Mucosa of descending colon (tissue), 3 donors: ENCODE data around the gene MMP24. TPM values are rescaled to one million over a fixed set of nuclear protein-coding genes. Genes with fewer than 3 reads are reported as not detected.
"Not testable (repeated sequence)": the region's sequence is repeated elsewhere in the genome, so short reads cannot be mapped to it uniquely, and the experiment has no call there.

ENCODE experiments used
- ATAC-seq: fragments of 200-7000 bp; cut with Tn5 transposase; one replicate; pipeline ENCODE4 v1.9.1; 2020; ENCODE audit warnings: mild to moderate bottlenecking, moderate library complexity
- DNase-seq, 3 donors: peaks; one replicate each; pipeline ENCODE4 v3.0.0-alpha.2; 2020
- H3K36me3 ChIP-seq: fragments of 200-600 bp; one replicate; pipeline ENCODE4 v1.8.0; 2021; ENCODE audit warnings: low read depth, mild to moderate bottlenecking
- H3K4me1 ChIP-seq: fragments of 200-600 bp; one replicate; pipeline ENCODE4 v1.8.0; 2021; ENCODE audit warnings: low read depth, mild to moderate bottlenecking
- H3K4me3 ChIP-seq: fragments of 200-600 bp; one replicate; pipeline ENCODE4 v1.8.0; 2021; ENCODE audit warnings: mild to moderate bottlenecking
- H3K9me3 ChIP-seq: fragments of 200-600 bp; one replicate; pipeline ENCODE4 v1.8.0; 2021; ENCODE audit warnings: mild to moderate bottlenecking
- CTCF ChIP-seq: fragments of 200-600 bp; IDR thresholded peaks from one replicate; pipeline ENCODE4 v1.8.0; 2022; ENCODE audit warnings: antibody characterized with exemption, mild to moderate bottlenecking
- intact Hi-C, 2 donors: fragments of 100-400 bp; cut with DNase I in 1 of 2; cut with micrococcal nuclease in 1 of 2; formaldehyde crosslinking; loops; one replicate each; pipeline versions ENCODE4 v1.11.0 to v1.11.1; 2022; cut with DNase I, micrococcal nuclease
- long read RNA-seq, 2 donors: library from polyadenylated mRNA; unstranded; transcript quantifications; one replicate each; pipeline ENCODE4 v2.0.0, GENCODE V29; 2019 to 2021
- total RNA-seq, 3 donors: library from RNA; stranded (reverse); fragmentation: NEBNext Ultra II Directional in 2 of 3; extraction: Animal tissue kit (Norgen Biotek cat#: 25700) in 2 of 3; gene quantifications; one replicate each; pipeline versions ENCODE4 v1.2.1 to v1.2.4, GENCODE V29; 2021 to 2023
- donor health status: DM: no; HTN: no; CAD: no; lungs with moderate emphysema.
- donor health status: DM: no; HTN: no; CAD: no.
- donor health status: DM: no; HTN: yes; CAD: no.

Gene MMP24
- under 1 TPM; 0.24 to 0.70 (median 0.58) TPM for total RNA-seq
- long read RNA-seq, donor 1, partial matches to known transcripts = 0 of 40 reads
- long read RNA-seq, donor 1, other reads (novel, unspliced or antisense) = 40 of 40 reads
- long read RNA-seq, donor 2, partial matches to known transcripts = 0 of 16 reads
- long read RNA-seq, donor 2, other reads (novel, unspliced or antisense) = 16 of 16 reads

- no peak for TF ChIP-seq CTCF
- no peak for ATAC-seq
Measured at GRCh38 chr20:35226126-35226883, at the start of gene MMP24. TSS of gene MMP24 (plus strand) at chr20:35226690. CDS start at chr20:35226739, 49 bp downstream.

GRCh38 chr20:35179292-35180212 is 46.9 kb upstream of the MMP24 start:
- intact Hi-C loops = no loop called here
- no peaks in the 10 kb centered on the region for H3K36me3 ChIP-seq
- no peak for TF ChIP-seq CTCF
- ATAC-seq (no peak), DNase-seq (no peak)
- no peak overlapping the region for H3K4me3 ChIP-seq
- H3K4me1 ChIP-seq = peaks cover 2% of the 10 kb centered on the region
- no peaks in the 10 kb centered on the region for H3K9me3 ChIP-seq

More at GRCh38 chr20:35226126-35226883, at the start of gene MMP24:
- intact Hi-C loops = no loop called here
- no peaks in the 10 kb centered on the region for H3K4me1 ChIP-seq
- no peak within 1 kb of the TSS for H3K4me3 ChIP-seq
- H3K9me3 ChIP-seq = no peaks in the 10 kb centered on the region
- DNase-seq = no peak
- no peaks in the 10 kb centered on the region for H3K36me3 ChIP-seq

- Histone ChIP-seq H3K36me3 (no peaks in the 10 kb centered on the region), H3K4me3 (no peak overlapping the region), H3K9me3 (no peaks in the 10 kb centered on the region), H3K4me1 (no peaks in the 10 kb centered on the region)
- ATAC-seq = no peak
- intact Hi-C loops = no loop called here
- no peak for TF ChIP-seq CTCF
- no peak for DNase-seq
Measured at GRCh38 chr20:35180266-35180665, 46.2 kb upstream of the MMP24 start.

GRCh38 chr20:35181731-35182130 is 44.8 kb upstream of the MMP24 start:
- no peak for DNase-seq
- Histone ChIP-seq H3K4me1 (no peaks in the 10 kb centered on the region), H3K9me3 (no peaks in the 10 kb centered on the region), H3K4me3 (no peak overlapping the region), H3K36me3 (no peaks in the 10 kb centered on the region)
- ATAC-seq = no peak
- TF ChIP-seq CTCF = no peak
- intact Hi-C loops = no loop called here

GRCh38 chr20:35186691-35187289 is 39.7 kb upstream of the MMP24 start:
- intact Hi-C loops, H3K36me3 ChIP-seq, DNase-seq, ATAC-seq, H3K4me1 ChIP-seq, H3K4me3 ChIP-seq, H3K9me3 ChIP-seq: not testable (repeated sequence)
